ENCODE measurements around the gene GALNT2. TPM values are rescaled to one million over a fixed set of nuclear protein-coding genes. Genes with fewer than 3 reads are reported as not detected.

Gene GALNT2
- polyA plus RNA-seq, 1 of the 3 experiments (the other 2 are of a cell fraction), result 118 TPM

- ChIA-PET POLR2A (no interaction called here), CTCF (interaction anchor here (0.7 kb wide), 1 partner anchor 25 kb away, joined by 3 read pairs; no protein-coding TSS in a partner anchor)
- H3K9ac ChIP-seq, result no peak overlapping the region
- H3K9me2 ChIP-seq, result no peaks in the 10 kb centered on the region
- no peak overlapping the region for H3K4me3 ChIP-seq (ENCODE audit: low read depth in 2 of 2, low read length in 1 of 2)
- H3F3A ChIP-seq (replicated peaks; ENCODE audit: insufficient read depth), result no peaks in the 10 kb centered on the region
- DNase-seq, result no peak
- H3K79me2 ChIP-seq (ENCODE audit: insufficient read depth), result peaks cover 93% of the 10 kb centered on the region
- no peaks in the 10 kb centered on the region for H3K36me3 ChIP-seq (replicated peaks in 1 of 2; ENCODE audit: control insufficient read depth in 1 of 2, insufficient read depth in 2 of 2, low read length in 1 of 2)
- H3K27ac ChIP-seq (ENCODE audit: low read depth in 2 of 2, low read length in 1 of 2), result no peak overlapping the region
- peaks cover 80% of the 10 kb centered on the region for H4K20me1 ChIP-seq (ENCODE audit: insufficient read depth)
- H3K4me1 ChIP-seq (ENCODE audit: control insufficient read depth in 1 of 2, insufficient read depth in 2 of 2, low read depth in 1 of 2, low read length in 1 of 2), result peaks cover 41 to 42% of the 10 kb centered on the region in 2 experiments; a peak in 2 of 4 replicates
- no peak overlapping the region for H3K4me2 ChIP-seq
- H2AFZ ChIP-seq (ENCODE audit: low read depth), result no peak overlapping the region
- WGBS (ENCODE audit: low lambda C conversion rate), result 100% methylated on average over 4 of the region's 4 CpGs
- H3K27me3 ChIP-seq (ENCODE audit: insufficient read depth), result no peaks in the 10 kb centered on the region
- TF ChIP-seq, protein P1, sequence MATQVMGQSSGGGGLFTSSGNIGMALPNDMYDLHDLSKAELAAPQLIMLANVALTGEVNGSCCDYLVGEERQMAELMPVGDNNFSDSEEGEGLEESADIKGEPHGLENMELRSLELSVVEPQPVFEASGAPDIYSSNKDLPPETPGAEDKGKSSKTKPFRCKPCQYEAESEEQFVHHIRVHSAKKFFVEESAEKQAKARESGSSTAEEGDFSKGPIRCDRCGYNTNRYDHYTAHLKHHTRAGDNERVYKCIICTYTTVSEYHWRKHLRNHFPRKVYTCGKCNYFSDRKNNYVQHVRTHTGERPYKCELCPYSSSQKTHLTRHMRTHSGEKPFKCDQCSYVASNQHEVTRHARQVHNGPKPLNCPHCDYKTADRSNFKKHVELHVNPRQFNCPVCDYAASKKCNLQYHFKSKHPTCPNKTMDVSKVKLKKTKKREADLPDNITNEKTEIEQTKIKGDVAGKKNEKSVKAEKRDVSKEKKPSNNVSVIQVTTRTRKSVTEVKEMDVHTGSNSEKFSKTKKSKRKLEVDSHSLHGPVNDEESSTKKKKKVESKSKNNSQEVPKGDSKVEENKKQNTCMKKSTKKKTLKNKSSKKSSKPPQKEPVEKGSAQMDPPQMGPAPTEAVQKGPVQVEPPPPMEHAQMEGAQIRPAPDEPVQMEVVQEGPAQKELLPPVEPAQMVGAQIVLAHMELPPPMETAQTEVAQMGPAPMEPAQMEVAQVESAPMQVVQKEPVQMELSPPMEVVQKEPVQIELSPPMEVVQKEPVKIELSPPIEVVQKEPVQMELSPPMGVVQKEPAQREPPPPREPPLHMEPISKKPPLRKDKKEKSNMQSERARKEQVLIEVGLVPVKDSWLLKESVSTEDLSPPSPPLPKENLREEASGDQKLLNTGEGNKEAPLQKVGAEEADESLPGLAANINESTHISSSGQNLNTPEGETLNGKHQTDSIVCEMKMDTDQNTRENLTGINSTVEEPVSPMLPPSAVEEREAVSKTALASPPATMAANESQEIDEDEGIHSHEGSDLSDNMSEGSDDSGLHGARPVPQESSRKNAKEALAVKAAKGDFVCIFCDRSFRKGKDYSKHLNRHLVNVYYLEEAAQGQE (IDR thresholded peaks at IDR 0.05; ENCODE audit: low read depth, low read length), result no peak
- TF ChIP-seq SMC3 (IDR thresholded peaks at IDR 0.05; ENCODE audit: low read depth, low read length), result no peak
- no peak for TF ChIP-seq RFX5 (IDR thresholded peaks at IDR 0.05; ENCODE audit: low read length)
- no peak for TF ChIP-seq NFIC (IDR thresholded peaks at IDR 0.05; ENCODE audit: borderline replicate concordance)
- TF ChIP-seq TCF12 (IDR thresholded peaks at IDR 0.05), result no peak
- no peak for TF ChIP-seq FOXJ3 (CRISPR knock-in tag; IDR thresholded peaks at IDR 0.05)
- no peak for TF ChIP-seq TEAD4 (IDR thresholded peaks at IDR 0.05; ENCODE audit: borderline replicate concordance, insufficient read depth)
- no peak for TF ChIP-seq MXI1 (IDR thresholded peaks at IDR 0.05; ENCODE audit: low read depth, low read length)
- TF ChIP-seq USF1 (IDR thresholded peaks at IDR 0.05; ENCODE audit: borderline replicate concordance, low read depth), result no peak
- TF ChIP-seq JUND (IDR thresholded peaks at IDR 0.05), result no peak
- H3K9me3 ChIP-seq, result no peaks in the 10 kb centered on the region
These were observed 62.3 kb downstream of the GALNT2 start for GRCh38 chr1:230129341-230129740.

- no peak overlapping the region for H3K4me3 ChIP-seq (ENCODE audit: low read depth in 2 of 2, low read length in 1 of 2)
- H3K9me3 ChIP-seq, result no peaks in the 10 kb centered on the region
- no peaks in the 10 kb centered on the region for H3K9me2 ChIP-seq
- POLR2A ChIA-PET, result no interaction called here
- peaks cover 34 to 39% of the 10 kb centered on the region in 2 experiments; a peak in 2 of 4 replicates for H3K4me1 ChIP-seq (ENCODE audit: control insufficient read depth in 1 of 2, insufficient read depth in 2 of 2, low read depth in 1 of 2, low read length in 1 of 2)
- DNase-seq, result no peak
- WGBS (ENCODE audit: low lambda C conversion rate), result 94% methylated on average over 8 of the region's 19 CpGs
- no peaks in the 10 kb centered on the region for H3K36me3 ChIP-seq (replicated peaks in 1 of 2; ENCODE audit: control insufficient read depth in 1 of 2, insufficient read depth in 2 of 2, low read length in 1 of 2)
- no peak overlapping the region for H3K4me2 ChIP-seq
- CTCF ChIA-PET, result interaction anchor here (0.7 to 1.2 kb wide), 4 partner anchors 10 to 45 kb away, joined by 3 read pairs; no protein-coding TSS in a partner anchor
- H3K79me2 ChIP-seq (ENCODE audit: insufficient read depth), result peaks cover 93% of the 10 kb centered on the region
- no peak overlapping the region for H2AFZ ChIP-seq (ENCODE audit: low read depth)
- no peaks in the 10 kb centered on the region for H3K27me3 ChIP-seq (ENCODE audit: insufficient read depth)
- H3K9ac ChIP-seq, result no peak overlapping the region
- H3K27ac ChIP-seq (ENCODE audit: low read depth in 2 of 2, low read length in 1 of 2), result no peak overlapping the region
- H4K20me1 ChIP-seq (ENCODE audit: insufficient read depth), result peaks cover 74% of the 10 kb centered on the region
- H3F3A ChIP-seq (replicated peaks; ENCODE audit: insufficient read depth), result no peaks in the 10 kb centered on the region
- TF ChIP-seq, protein P2, sequence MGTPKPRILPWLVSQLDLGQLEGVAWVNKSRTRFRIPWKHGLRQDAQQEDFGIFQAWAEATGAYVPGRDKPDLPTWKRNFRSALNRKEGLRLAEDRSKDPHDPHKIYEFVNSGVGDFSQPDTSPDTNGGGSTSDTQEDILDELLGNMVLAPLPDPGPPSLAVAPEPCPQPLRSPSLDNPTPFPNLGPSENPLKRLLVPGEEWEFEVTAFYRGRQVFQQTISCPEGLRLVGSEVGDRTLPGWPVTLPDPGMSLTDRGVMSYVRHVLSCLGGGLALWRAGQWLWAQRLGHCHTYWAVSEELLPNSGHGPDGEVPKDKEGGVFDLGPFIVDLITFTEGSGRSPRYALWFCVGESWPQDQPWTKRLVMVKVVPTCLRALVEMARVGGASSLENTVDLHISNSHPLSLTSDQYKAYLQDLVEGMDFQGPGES (IDR thresholded peaks at IDR 0.05; ENCODE audit: low read depth, low read length), result no peak
- no peak for TF ChIP-seq FOSL2 (IDR thresholded peaks at IDR 0.05; ENCODE audit: borderline replicate concordance, low read depth)
- TF ChIP-seq ELF1 (IDR thresholded peaks at IDR 0.05), result no peak
- TF ChIP-seq SIN3A (IDR thresholded peaks at IDR 0.05; ENCODE audit: borderline replicate concordance, low read depth, low read length), result no peak
- TF ChIP-seq NFIC (IDR thresholded peaks at IDR 0.05; ENCODE audit: borderline replicate concordance), result no peak
- no peak for TF ChIP-seq YY1 (IDR thresholded peaks at IDR 0.05; ENCODE audit: low read depth)
- TF ChIP-seq RCOR1 (IDR thresholded peaks at IDR 0.05; ENCODE audit: low read length), result no peak
- no peak for TF ChIP-seq NRF1 (IDR thresholded peaks at IDR 0.05; ENCODE audit: low read depth, low read length)
- TF ChIP-seq, protein P3, sequence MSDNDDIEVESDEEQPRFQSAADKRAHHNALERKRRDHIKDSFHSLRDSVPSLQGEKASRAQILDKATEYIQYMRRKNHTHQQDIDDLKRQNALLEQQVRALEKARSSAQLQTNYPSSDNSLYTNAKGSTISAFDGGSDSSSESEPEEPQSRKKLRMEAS (IDR thresholded peaks at IDR 0.05; ENCODE audit: low read depth), result no peak
- TF ChIP-seq, protein P4, sequence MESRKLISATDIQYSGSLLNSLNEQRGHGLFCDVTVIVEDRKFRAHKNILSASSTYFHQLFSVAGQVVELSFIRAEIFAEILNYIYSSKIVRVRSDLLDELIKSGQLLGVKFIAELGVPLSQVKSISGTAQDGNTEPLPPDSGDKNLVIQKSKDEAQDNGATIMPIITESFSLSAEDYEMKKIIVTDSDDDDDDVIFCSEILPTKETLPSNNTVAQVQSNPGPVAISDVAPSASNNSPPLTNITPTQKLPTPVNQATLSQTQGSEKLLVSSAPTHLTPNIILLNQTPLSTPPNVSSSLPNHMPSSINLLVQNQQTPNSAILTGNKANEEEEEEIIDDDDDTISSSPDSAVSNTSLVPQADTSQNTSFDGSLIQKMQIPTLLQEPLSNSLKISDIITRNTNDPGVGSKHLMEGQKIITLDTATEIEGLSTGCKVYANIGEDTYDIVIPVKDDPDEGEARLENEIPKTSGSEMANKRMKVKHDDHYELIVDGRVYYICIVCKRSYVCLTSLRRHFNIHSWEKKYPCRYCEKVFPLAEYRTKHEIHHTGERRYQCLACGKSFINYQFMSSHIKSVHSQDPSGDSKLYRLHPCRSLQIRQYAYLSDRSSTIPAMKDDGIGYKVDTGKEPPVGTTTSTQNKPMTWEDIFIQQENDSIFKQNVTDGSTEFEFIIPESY (IDR thresholded peaks at IDR 0.05; ENCODE audit: borderline replicate concordance, low read depth), result no peak
- TF ChIP-seq TAF1 (IDR thresholded peaks at IDR 0.05; ENCODE audit: borderline replicate concordance, low read depth, low read length), result no peak
- no peak for TF ChIP-seq JUND (IDR thresholded peaks at IDR 0.05)
These were observed 63.3 kb downstream of the GALNT2 start for GRCh38 chr1:230130172-230130944.
